Activated naive CD8-positive, alpha-beta T cell (primary cell): ENCODE results near the gene FHIT.

Experiments
- H3K27ac Mint-ChIP-seq: one replicate; pipeline ENCODE4 v1.8.0; 2021; ENCODE audit warnings: mixed read lengths
- H3K27me3 Mint-ChIP-seq: one replicate; pipeline ENCODE4 v1.8.0; 2021; ENCODE audit warnings: mixed read lengths
- H3K36me3 Mint-ChIP-seq: one replicate; pipeline ENCODE4 v1.8.0; 2021; ENCODE audit warnings: mixed read lengths
- H3K4me1 Mint-ChIP-seq: one replicate; pipeline ENCODE4 v1.8.0; 2021; ENCODE audit warnings: low read depth, mixed read lengths
- H3K4me3 Mint-ChIP-seq: one replicate; pipeline ENCODE4 v1.8.0; 2021; ENCODE audit warnings: mild to moderate bottlenecking, mixed read lengths
- H3K9me3 Mint-ChIP-seq: one replicate; pipeline ENCODE4 v1.8.0; 2021; ENCODE audit warnings: low read depth, mixed read lengths

The FHIT gene

GRCh38 chr3:61136191-61136590, 115.1 kb downstream of the FHIT start:
- Mint-ChIP-seq H3K4me1 (no peaks in the 10 kb centered on the region), H3K36me3 (peaks cover 2% of the 10 kb centered on the region), H3K27ac (no peak overlapping the region), H3K9me3 (no peaks in the 10 kb centered on the region), H3K4me3 (no peak overlapping the region), H3K27me3 (no peaks in the 10 kb centered on the region)

GRCh38 chr3:61134532-61134931, 116.7 kb downstream of the FHIT start:
- no peaks in the 10 kb centered on the region for H3K36me3 Mint-ChIP-seq
- H3K4me3 Mint-ChIP-seq: no peak overlapping the region
- no peak overlapping the region for H3K27ac Mint-ChIP-seq
- H3K9me3 Mint-ChIP-seq: no peaks in the 10 kb centered on the region
- no peaks in the 10 kb centered on the region for H3K4me1 Mint-ChIP-seq
- no peaks in the 10 kb centered on the region for H3K27me3 Mint-ChIP-seq

GRCh38 chr3:61132062-61132461, 119.2 kb downstream of the FHIT start:
- Mint-ChIP-seq H3K9me3 (peaks cover 2% of the 10 kb centered on the region), H3K36me3 (peaks cover 2% of the 10 kb centered on the region), H3K4me1 (no peaks in the 10 kb centered on the region), H3K4me3 (no peak overlapping the region), H3K27me3 (no peaks in the 10 kb centered on the region), H3K27ac (no peak overlapping the region)

- peaks cover 15% of the 10 kb centered on the region for H3K36me3 Mint-ChIP-seq
- no peak overlapping the region for H3K4me3 Mint-ChIP-seq
- no peak overlapping the region for H3K27ac Mint-ChIP-seq
- no peaks in the 10 kb centered on the region for H3K4me1 Mint-ChIP-seq
- H3K27me3 Mint-ChIP-seq: no peaks in the 10 kb centered on the region
- H3K9me3 Mint-ChIP-seq: peaks cover 17% of the 10 kb centered on the region
These were observed 132.4 kb downstream of the FHIT start for GRCh38 chr3:61118830-61119229.

GRCh38 chr3:61117045-61117898, 134.0 kb downstream of the FHIT start:
- Mint-ChIP-seq H3K9me3 (peaks cover 14% of the 10 kb centered on the region), H3K27me3 (no peaks in the 10 kb centered on the region), H3K36me3 (peaks cover 15% of the 10 kb centered on the region), H3K4me3 (no peak overlapping the region), H3K27ac (no peak overlapping the region), H3K4me1 (peaks cover 4% of the 10 kb centered on the region)

GRCh38 chr3:61114316-61114953, 136.8 kb downstream of the FHIT start:
- H3K27ac Mint-ChIP-seq: no peak overlapping the region
- H3K4me3 Mint-ChIP-seq: no peak overlapping the region
- peaks cover 17% of the 10 kb centered on the region for H3K4me1 Mint-ChIP-seq
- peaks cover 4% of the 10 kb centered on the region for H3K9me3 Mint-ChIP-seq
- H3K36me3 Mint-ChIP-seq: peaks cover 20% of the 10 kb centered on the region
- no peaks in the 10 kb centered on the region for H3K27me3 Mint-ChIP-seq

- peaks cover 17% of the 10 kb centered on the region for H3K4me1 Mint-ChIP-seq
- H3K27ac Mint-ChIP-seq: no peak overlapping the region
- H3K4me3 Mint-ChIP-seq: no peak overlapping the region
- H3K9me3 Mint-ChIP-seq: peaks cover 4% of the 10 kb centered on the region
- H3K36me3 Mint-ChIP-seq: peaks cover 23% of the 10 kb centered on the region
- H3K27me3 Mint-ChIP-seq: no peaks in the 10 kb centered on the region
These were observed 139.4 kb downstream of the FHIT start for GRCh38 chr3:61111825-61112224.

- Mint-ChIP-seq H3K27ac (no peak overlapping the region), H3K4me1 (peaks cover 17% of the 10 kb centered on the region), H3K36me3 (peaks cover 23% of the 10 kb centered on the region), H3K27me3 (no peaks in the 10 kb centered on the region), H3K4me3 (no peak overlapping the region), H3K9me3 (peaks cover 4% of the 10 kb centered on the region)
These were observed 140.7 kb downstream of the FHIT start for GRCh38 chr3:61110576-61110975.

GRCh38 chr3:61108247-61109019, 142.8 kb downstream of the FHIT start:
- Mint-ChIP-seq H3K9me3 (peaks cover 6% of the 10 kb centered on the region), H3K27me3 (no peaks in the 10 kb centered on the region), H3K27ac (no peak overlapping the region), H3K4me3 (no peak overlapping the region), H3K36me3 (peaks cover 20% of the 10 kb centered on the region), H3K4me1 (peaks cover 17% of the 10 kb centered on the region)

GRCh38 chr3:61094608-61095007, 156.6 kb downstream of the FHIT start:
- Mint-ChIP-seq H3K27me3 (no peaks in the 10 kb centered on the region), H3K4me3 (no peak overlapping the region), H3K9me3 (no peaks in the 10 kb centered on the region), H3K4me1 (no peaks in the 10 kb centered on the region), H3K36me3 (peaks cover 5% of the 10 kb centered on the region), H3K27ac (no peak overlapping the region)

- Mint-ChIP-seq H3K27ac (no peak overlapping the region), H3K4me3 (no peak overlapping the region), H3K27me3 (no peaks in the 10 kb centered on the region), H3K4me1 (no peaks in the 10 kb centered on the region), H3K36me3 (peaks cover 5% of the 10 kb centered on the region), H3K9me3 (no peaks in the 10 kb centered on the region)
These were observed 157.9 kb downstream of the FHIT start for GRCh38 chr3:61093364-61093763.

GRCh38 chr3:61092870-61093269, 158.4 kb downstream of the FHIT start:
- H3K9me3 Mint-ChIP-seq: no peaks in the 10 kb centered on the region
- no peak overlapping the region for H3K4me3 Mint-ChIP-seq
- no peak overlapping the region for H3K27ac Mint-ChIP-seq
- H3K36me3 Mint-ChIP-seq: peaks cover 5% of the 10 kb centered on the region
- H3K27me3 Mint-ChIP-seq: no peaks in the 10 kb centered on the region
- no peaks in the 10 kb centered on the region for H3K4me1 Mint-ChIP-seq

- Mint-ChIP-seq H3K36me3 (peaks cover 5% of the 10 kb centered on the region), H3K4me3 (no peak overlapping the region), H3K27ac (no peak overlapping the region), H3K9me3 (no peaks in the 10 kb centered on the region), H3K4me1 (no peaks in the 10 kb centered on the region), H3K27me3 (no peaks in the 10 kb centered on the region)
These were observed 160.7 kb downstream of the FHIT start for GRCh38 chr3:61090389-61091169.

GRCh38 chr3:61087465-61087864, 163.8 kb downstream of the FHIT start:
- Mint-ChIP-seq H3K4me3 (no peak overlapping the region), H3K9me3 (peaks cover 8% of the 10 kb centered on the region), H3K27ac (no peak overlapping the region), H3K4me1 (no peaks in the 10 kb centered on the region), H3K27me3 (no peaks in the 10 kb centered on the region), H3K36me3 (peaks cover 7% of the 10 kb centered on the region)
